Thoracic aorta (tissue), 2 donors: ENCODE results near the gene FEZ2. TPM values are rescaled to one million over a fixed set of nuclear protein-coding genes. Genes with fewer than 3 reads are reported as not detected.

Source experiments
- ATAC-seq: fragments of 150-250 bp; one replicate; pipeline ENCODE4 v1.8.0; 2017; ENCODE audit warnings: low read depth; ENCODE audit not compliant: insufficient number of reproducible peaks, low FRiP score
- DNase-seq: peaks from one replicate; pipeline ENCODE4 v3.0.0-alpha.2; 2020; ENCODE audit warnings: low spot score
- H3K27ac ChIP-seq, 2 donors: fragments of 200-600 bp; sonication (generic); 1 replicate in 1 of 2; 2 replicates in 1 of 2; pipeline ENCODE4 v1.5.1; 2016; ENCODE audit warnings: mild to moderate bottlenecking in 2 of 2, moderate library complexity in 2 of 2
- H3K27me3 ChIP-seq: fragments of 200-600 bp; sonication (generic); replicated peaks from 2 replicates; pipeline ENCODE4 v1.6.0; 2016; ENCODE audit warnings: mild to moderate bottlenecking; ENCODE audit not compliant: insufficient read depth
- H3K36me3 ChIP-seq: fragments of 200-600 bp; sonication (generic); one replicate; pipeline ENCODE4 v1.5.1; 2016
- H3K4me1 ChIP-seq, 2 donors: fragments of 200-600 bp; sonication (generic); 1 replicate in 1 of 2; 2 replicates in 1 of 2; pipeline versions ENCODE4 v1.5.1 to v1.6.0; 2016; ENCODE audit warnings: low read depth in 2 of 2, mild to moderate bottlenecking in 1 of 2; ENCODE audit not compliant: control insufficient read depth in 1 of 2
- H3K4me3 ChIP-seq: fragments of 200-600 bp; sonication (generic); 2 replicates; pipeline ENCODE4 v1.5.1; 2016; ENCODE audit warnings: mild to moderate bottlenecking
- H3K9me3 ChIP-seq: fragments of 200-600 bp; sonication (generic); 2 replicates; pipeline ENCODE4 v1.5.1; 2016
- total RNA-seq, 2 donors: library from RNA; depleted of rRNA; stranded (reverse); fragments of >200 nt; gene quantifications; one replicate each; pipeline versions ENCODE4 v1.1.0 to v1.2.3, GENCODE V29; 2016
- TF ChIP-seq, protein P1 (sequence below): fragments of 200-600 bp; sonication (generic); IDR thresholded peaks from one replicate; pipeline ENCODE4 v1.5.1; 2019; ENCODE audit warnings: antibody characterized with exemption

FEZ2 gene
- total RNA-seq, 2 donors from 2014 or later = 42.0 to 51.4 TPM

DNA sequence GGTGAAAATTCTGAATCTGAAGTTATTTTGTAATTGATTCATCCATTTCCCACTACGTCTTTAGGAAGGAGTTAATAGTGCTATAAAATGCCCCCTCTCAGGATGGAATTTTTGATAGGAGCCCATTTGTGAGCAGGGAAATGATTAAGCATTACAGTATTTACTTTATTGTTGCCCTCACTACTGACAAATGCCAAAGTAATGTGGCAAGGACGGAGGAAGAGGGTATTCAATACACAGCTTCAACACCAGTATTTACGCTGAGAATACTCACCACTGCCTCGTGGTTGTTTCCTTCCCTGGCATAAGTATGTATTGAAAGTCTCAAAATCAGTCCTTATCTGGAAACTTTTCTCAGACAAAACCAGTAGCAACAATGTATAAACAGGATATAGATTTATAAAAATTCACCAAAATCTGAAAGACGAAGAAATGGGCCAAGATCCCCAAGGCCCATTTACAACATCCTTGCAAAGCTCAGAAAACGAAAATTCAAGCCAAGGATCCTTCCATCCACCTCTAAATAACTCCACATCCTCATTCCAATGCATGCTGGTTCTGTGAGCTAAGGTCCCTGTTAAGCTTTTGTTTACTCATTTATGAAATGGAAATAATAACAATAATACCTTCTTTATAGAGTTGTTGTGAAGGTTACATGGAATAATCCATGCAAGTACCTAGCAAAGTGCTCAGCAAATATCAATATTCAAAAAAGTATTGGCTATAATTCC lies 29.3 kb downstream of the FEZ2 start:
- TF ChIP-seq, protein P1, sequence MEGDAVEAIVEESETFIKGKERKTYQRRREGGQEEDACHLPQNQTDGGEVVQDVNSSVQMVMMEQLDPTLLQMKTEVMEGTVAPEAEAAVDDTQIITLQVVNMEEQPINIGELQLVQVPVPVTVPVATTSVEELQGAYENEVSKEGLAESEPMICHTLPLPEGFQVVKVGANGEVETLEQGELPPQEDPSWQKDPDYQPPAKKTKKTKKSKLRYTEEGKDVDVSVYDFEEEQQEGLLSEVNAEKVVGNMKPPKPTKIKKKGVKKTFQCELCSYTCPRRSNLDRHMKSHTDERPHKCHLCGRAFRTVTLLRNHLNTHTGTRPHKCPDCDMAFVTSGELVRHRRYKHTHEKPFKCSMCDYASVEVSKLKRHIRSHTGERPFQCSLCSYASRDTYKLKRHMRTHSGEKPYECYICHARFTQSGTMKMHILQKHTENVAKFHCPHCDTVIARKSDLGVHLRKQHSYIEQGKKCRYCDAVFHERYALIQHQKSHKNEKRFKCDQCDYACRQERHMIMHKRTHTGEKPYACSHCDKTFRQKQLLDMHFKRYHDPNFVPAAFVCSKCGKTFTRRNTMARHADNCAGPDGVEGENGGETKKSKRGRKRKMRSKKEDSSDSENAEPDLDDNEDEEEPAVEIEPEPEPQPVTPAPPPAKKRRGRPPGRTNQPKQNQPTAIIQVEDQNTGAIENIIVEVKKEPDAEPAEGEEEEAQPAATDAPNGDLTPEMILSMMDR = no peak
- no peaks in the 10 kb centered on the region for H3K9me3 ChIP-seq
- ATAC-seq = no peak
- no peak for DNase-seq
- H3K27ac ChIP-seq = no peak overlapping the region
- H3K4me1 ChIP-seq = peaks cover 1 to 2% of the 10 kb centered on the region in 2 donors
- H3K4me3 ChIP-seq = no peak overlapping the region
- no peaks in the 10 kb centered on the region for H3K27me3 ChIP-seq
- no peaks in the 10 kb centered on the region for H3K36me3 ChIP-seq

DNA sequence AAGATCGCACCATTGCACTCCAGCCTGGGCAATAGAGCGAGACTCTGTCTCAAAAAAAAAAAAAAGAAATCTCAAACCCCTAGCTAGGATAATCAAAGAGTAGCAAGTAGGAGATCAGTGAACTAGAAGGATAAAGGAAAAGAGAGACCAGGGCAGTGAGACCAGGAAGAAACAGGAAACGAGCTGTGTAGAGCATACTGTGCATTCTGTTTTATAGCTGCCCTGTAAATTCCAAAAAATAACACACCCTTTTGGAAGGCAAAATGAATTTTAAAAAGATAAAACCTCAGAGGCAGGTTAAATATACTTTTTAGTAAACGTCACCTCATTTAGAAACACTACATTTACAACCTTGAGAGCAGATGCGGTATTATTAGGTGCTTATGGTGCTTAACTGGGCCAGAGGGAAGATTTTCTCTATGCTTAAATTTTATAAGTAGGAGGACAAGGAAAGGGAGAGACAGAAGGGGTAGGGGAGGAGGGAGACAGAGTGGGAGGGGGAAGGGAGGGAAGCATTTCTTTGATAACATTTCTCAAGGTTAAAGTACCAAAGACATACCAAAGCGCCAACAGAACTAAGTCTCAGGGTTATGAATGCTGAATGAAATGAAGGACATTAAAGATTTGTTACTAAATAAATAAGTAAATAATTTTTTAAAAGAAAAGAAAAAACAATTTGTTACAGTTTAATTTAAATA lies 30.1 kb downstream of the FEZ2 start:
- Histone ChIP-seq H3K27me3 (no peaks in the 10 kb centered on the region), H3K9me3 (no peaks in the 10 kb centered on the region), H3K4me1 (peaks cover 2 to 10% of the 10 kb centered on the region in 2 donors), H3K4me3 (no peak overlapping the region), H3K27ac (no peak overlapping the region), H3K36me3 (no peaks in the 10 kb centered on the region)
- TF ChIP-seq, protein P1 = no peak
- DNase-seq (no peak), ATAC-seq (no peak)

DNA sequence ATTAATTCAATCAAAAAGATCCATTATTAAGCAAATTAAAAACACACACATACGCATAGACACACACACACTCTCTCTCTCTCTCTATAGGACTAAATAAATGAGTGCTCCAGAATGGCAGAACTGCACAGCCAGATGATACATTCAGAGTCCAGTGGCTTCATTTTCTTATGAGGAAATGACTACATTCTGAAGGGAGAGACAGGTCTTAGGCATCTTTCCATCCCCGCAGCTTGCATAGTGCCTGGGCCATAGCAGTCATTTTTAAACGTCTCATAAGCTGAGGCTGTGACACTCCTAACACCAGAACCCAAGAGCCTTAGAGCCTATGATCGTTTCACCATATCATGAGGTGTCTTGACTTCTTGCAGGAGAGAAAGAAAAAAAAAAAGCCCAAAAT lies 31.1 kb downstream of the FEZ2 start:
- Histone ChIP-seq H3K27me3 (no peaks in the 10 kb centered on the region), H3K9me3 (no peaks in the 10 kb centered on the region), H3K36me3 (no peaks in the 10 kb centered on the region), H3K4me3 (no peak overlapping the region), H3K27ac (no peak overlapping the region), H3K4me1 (peaks cover 9 to 17% of the 10 kb centered on the region in 2 donors)
- ATAC-seq (no peak), DNase-seq (no peak)
- TF ChIP-seq, protein P1 = no peak

DNA sequence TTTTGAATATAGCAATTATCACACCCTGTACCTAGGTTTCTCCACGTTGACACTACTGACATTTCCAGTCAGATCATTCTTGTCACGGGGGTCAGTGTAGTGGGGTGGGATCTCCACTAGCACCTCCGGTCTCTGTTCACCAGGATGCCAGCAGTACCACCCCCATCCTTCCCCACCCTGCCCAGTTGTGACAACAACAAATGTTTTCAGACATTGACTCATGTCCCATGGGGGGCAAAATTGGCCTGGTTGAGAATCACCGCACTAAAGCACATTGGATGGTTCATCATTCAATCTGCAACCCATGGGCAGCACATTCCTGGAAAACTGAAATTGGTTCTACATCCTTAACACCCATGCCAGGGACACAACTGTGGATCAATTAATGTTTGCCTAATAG lies 32.3 kb downstream of the FEZ2 start:
- H3K27ac ChIP-seq = no peak overlapping the region
- DNase-seq (no peak), ATAC-seq (no peak)
- no peaks in the 10 kb centered on the region for H3K9me3 ChIP-seq
- no peaks in the 10 kb centered on the region for H3K36me3 ChIP-seq
- no peaks in the 10 kb centered on the region for H3K27me3 ChIP-seq
- H3K4me1 ChIP-seq = peaks cover 20 to 29% of the 10 kb centered on the region in 2 donors
- no peak overlapping the region for H3K4me3 ChIP-seq
- TF ChIP-seq, protein P1 = no peak

DNA sequence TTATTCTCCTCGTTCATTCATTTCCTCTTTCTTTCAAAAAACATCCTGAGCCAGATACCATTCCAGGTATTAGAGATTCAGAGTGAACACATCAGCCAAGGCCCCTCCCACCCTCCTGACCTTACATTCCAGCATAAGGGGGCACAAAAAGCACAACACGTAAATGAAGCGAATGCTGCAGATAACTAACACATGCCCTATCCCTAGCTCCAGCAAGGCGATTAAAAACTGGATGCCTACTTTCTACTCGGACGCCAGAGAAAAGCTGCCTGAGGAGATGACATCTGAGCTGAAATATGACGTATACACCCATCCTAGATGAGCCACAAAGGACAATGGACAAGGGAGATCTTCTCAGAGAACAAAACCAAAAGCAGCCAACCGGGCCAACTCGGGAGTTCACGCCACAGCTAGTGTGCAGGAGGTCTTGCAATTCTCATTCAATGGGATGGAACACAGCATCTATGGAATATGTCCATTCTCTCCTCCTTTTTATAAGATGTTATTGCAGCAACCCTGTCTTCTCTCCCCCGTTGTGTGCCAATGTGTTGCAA lies 33.5 kb downstream of the FEZ2 start:
- no peaks in the 10 kb centered on the region for H3K36me3 ChIP-seq
- DNase-seq (no peak), ATAC-seq (no peak)
- TF ChIP-seq, protein P1 = no peak
- H3K27ac ChIP-seq = no peak overlapping the region
- H3K9me3 ChIP-seq = no peaks in the 10 kb centered on the region
- no peak overlapping the region for H3K4me3 ChIP-seq
- no peaks in the 10 kb centered on the region for H3K27me3 ChIP-seq
- peaks cover 19 to 31% of the 10 kb centered on the region in 2 donors for H3K4me1 ChIP-seq
